GM18858 (cell line): ENCODE data around the gene LAMTOR2.

Source experiments
- ATAC-seq: cut with Tn5 transposase; IDR thresholded peaks from one replicate; pipeline ENCODE4 v1.9.1; 2021; ENCODE audit not compliant: unreplicated experiment

Gene LAMTOR2

DNA sequence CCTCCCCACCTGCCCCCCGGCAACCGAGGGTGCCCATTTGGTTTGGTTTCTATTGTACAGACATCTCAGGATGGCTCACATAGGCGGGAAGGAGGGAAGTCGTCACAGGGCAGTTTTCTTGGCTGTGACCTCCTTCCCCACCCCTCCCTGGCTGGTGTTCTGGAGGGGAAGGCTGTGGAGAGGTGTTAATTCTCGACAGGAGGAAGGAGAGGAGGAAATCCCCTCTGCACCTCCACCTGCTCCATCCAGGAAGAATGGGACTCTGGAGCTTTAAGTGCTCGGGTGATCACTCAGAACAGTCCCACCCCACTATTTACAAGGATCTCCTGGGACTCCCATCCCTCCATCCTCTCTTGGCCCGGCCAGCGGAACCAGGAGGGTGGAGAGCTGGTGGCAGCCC, 20.1 kb downstream of the LAMTOR2 start:
- no peak for ATAC-seq

DNA sequence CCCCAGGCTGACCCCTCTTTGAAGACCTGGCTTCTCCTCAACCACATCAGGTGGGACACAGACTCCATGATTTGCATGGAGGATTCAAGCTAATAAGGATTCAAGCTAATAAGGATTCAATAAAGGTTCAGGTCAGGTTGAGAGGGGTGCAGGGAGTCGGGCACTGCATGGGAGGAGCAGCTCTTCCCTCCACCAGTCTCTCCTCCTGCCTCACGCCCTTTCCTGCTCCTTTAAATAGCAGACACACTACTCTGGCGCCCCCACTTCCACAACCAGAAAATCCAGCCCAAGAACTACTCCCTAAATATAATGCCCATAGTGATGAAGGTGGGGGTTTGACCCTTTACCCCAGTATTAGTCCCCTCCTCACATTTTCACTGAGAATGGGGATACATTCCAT, 20.6 kb downstream of the LAMTOR2 start:
- no peak for ATAC-seq

DNA sequence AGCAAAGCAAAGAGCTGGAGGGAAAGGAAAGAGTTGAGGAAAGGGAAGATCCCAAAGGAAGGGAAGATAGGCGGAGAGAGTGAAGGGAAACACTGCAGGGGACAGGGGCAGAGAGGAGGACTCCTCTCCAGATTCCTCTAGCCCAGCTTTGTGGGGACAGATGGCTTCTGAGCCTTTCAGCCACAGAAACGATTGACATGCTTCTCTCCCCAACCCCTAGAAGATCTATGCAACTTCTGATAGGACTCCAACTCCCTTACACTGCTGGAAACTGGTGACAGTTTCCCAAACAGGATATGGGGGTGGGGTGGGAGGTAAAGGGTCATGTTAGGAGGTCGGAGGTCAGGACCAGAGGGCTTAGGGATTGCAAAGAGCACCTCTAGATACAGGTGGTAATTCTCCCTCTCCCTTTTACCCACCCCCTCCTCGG, 21.2 kb downstream of the LAMTOR2 start:
- no peak for ATAC-seq

DNA sequence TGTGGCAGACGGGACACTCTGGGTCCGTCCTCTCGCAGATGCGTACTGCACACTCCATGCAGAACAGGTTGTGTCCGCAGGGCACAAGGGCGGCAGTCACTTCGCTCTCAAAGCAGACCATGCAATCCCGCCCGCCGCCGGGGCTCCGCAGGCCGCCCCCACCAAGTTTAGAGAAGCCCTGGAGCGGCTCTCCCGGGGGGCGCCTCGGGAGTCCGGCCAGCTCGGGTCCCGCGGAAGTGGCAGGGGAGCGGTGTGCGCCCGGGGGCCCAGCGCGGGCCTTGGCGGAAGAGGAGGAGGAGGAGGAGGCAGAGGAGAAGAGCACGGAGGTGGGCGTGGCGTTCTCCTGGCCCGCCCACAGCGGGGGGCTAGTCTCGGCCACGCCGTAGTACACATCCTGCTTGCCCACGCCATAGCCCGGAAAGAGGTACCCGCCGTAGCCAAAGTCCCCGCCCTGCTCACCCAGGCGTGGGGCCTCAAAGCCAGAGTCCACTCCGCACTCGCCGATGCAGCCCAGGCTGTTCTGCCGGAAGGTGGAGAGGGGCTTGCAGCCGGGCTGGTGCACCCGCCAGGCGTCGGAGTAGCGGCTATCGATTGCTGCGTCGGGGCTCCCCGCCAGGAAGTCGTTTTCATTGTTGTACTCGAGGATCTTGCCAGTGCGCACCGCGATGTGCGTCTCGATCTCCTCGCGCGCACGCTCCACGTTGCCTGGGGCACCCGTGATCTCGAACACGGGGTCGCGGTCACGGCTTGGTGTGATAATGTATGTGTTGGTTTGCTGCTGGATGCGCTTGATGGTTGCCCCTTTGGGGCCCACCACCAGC, 22.2 kb downstream of the LAMTOR2 start:
- ATAC-seq: no peak

DNA sequence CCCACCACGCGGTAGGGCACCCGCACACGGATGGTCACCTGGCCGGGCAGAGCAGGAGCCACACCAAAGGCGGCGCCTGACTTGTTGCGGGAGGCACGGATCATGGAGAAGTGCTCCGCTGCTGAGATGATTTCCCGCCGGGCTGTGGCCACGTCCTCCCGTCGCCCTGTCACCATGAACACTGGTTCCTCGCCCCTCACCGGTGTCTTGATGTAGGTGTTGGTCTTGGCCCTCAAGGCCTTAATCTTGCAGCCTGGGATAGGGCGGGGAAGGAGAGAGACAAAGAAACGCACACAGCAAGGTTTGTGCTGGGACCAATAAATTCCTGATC, 22.8 kb downstream of the LAMTOR2 start:
- no peak for ATAC-seq

DNA sequence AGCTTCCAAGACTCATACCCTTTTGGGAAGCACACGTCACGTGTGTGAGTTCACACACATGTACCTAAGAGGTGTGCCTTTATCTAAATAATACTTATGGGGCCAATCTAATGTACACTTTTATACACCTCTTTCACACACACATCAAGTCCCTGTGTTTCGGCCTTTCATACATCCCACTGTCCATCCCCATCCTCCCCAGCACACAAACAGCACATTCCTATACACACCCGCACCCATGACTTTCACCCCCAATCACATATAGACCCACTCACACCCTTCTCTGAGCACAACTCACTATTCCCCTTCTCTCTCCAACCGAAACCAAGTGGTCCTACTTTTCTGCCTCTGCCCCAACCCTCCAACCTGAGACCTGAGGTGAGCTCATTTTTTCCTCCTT, 24.1 kb downstream of the LAMTOR2 start:
- no peak for ATAC-seq

DNA sequence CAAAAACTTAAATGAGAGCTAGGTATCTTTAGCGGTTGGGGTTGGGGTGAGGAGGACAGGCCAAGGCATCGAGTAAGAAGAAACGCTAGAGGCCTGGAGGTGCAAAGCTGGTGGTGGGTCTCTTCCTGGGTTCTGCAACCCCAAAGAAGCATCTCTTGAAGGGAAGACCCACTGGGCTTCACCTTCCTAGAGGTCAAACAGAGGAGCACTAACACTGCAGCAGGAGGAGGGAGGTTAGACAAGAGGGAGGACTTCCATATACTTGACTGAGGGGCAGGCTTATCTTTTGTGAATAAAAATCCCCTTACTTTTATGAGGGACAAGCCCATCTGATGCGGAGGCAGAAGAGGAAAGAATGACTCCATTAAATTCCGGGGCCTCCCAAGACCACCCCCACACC, 25.2 kb downstream of the LAMTOR2 start:
- ATAC-seq: no peak

DNA sequence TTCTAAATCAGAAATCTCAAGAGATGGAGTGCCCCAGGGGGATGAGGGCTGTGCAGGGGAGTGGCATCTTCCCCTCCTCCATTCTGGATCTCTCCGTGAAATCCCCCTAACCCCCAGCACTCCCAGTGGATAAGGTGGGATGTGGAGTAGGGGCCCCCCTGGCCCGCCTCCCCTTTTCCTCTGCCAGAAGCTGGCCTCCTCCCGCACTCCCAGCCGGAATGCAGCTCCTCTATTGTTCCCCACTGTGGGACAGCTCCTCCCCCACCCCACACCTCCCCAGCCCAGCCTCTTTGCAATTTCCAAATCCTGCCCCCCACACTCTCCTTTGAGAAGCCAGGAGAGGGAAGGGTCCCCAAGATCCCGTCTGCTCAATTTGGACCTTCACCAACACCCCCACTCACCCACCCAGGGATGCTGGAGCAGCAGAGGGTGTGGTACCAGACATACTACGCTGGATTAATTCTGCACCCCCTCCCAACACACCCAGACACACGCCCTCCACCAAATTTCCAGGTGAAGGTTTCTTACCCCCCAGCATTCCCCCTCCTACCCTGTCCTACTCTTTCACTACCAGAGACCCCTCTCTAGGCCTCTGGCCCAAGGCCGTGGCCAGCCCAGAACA, 25.8 kb downstream of the LAMTOR2 start:
- no peak for ATAC-seq

DNA sequence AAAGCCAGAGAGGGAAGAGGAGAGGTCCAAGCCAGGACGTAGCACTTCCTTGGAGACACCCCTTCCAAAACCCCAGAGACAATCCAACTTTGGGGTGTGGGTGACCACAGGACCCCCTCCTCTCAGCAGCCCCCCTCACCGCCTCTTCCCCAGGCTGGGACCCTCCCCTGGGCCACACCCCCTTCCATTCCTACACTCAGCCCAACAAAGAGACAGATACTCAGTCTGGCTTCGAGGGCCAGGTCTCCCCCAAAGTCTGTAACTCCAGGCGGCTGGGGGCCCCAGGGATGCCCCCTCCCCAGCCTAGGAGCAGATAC, 26.2 kb downstream of the LAMTOR2 start:
- ATAC-seq: no peak

DNA sequence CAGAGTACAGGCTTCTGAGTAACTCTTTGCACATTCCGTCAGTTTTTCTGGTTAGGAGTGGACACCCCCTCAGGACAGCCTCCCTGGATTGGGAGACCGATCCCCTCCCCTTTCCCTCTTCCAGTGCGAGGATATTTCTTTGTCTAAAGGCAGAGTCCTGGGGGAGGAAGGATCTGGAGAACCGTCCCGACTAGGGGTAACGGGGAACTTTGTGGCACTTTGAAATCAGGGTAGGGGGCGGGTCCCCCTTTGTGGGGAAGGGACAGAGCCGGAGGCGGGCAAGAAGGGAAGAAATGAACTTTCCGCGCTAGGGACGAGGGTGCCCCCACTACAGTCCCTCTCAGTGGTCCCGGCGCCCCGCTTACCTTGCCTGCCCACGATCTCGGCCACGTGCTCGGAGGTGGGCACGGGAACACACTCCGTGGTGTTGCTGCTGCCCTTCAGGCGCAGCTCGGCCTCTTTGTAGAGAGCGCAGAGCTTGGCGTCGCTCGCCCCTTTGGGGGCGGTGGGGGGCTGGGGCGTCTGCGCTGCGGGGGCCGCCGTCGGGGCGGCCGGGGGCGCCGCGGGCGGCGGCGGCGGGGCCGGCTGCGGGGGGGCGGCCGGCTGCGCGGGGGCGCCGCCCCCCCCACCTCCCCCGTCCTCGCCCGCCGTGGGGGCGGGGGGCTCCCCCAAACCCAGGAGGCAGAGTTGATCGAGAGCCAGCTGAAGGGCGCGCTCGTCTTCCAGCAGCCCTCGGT, 26.8 kb downstream of the LAMTOR2 start:
- no peak for ATAC-seq

DNA sequence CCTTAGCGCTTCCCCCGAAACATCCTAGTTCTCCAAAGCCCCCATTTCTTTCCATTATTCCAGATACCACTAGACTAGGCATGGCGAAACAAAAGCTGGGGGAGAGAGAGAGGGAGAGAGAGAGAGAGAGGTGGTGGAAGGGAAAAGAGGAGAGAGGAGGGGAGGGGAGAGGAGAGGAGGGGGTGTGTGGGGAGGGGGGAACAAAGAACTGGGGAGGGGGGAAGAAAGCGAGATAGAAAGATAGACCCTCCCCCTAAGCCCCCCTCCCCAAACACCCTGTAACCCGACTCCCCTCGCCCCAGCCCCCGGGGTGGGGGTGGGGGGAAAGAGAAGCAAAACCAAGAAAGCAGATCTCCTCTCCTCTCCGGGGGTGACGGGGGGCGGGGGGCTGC, 27.3 kb downstream of the LAMTOR2 start:
- ATAC-seq: no peak

DNA sequence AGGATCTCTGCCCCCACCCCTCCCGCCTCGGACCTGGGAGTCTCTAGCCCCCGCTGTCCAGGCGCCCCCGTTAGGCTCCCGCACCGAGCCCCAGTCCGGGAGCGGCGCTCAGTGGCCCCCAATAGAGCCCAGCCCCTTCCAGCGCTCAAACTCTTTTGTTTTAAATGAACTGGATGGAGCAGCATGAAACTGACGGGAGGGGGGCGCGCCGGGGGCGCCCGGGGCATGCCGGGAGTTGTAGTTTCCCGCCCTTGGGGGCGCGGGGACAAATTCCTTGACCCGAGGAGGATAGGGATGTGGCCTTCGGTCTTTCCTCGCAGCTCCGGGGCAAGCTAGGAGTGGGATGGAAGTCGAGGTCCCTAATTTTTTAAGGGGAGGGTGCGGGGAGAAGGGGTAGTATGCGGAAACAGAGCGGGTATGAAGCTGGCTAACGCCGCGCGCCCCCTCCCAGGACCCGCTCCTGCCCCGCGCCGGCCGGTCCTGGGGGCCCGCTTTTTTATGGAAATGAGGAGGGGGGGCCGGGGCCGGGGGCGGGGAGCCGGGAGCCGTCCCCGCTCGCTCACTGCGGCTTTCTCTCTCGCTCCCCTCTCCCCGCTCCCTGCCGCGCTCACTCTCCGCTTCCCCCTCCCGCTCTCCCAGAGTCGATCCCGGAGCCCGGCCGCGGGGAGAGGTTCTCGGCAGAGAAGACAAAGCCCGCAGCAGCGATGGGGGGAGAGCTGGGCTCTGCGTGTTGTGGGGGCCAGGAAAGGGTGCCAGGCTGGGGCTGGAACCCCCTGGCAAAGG, 27.9 kb downstream of the LAMTOR2 start, which contains the start of gene MEX3A:
MEX3A (minus strand) TSS at position 157 of the 783 bp plus-strand sequence. CDS start 467 bp downstream, outside the sequence.
- no peak for ATAC-seq

DNA sequence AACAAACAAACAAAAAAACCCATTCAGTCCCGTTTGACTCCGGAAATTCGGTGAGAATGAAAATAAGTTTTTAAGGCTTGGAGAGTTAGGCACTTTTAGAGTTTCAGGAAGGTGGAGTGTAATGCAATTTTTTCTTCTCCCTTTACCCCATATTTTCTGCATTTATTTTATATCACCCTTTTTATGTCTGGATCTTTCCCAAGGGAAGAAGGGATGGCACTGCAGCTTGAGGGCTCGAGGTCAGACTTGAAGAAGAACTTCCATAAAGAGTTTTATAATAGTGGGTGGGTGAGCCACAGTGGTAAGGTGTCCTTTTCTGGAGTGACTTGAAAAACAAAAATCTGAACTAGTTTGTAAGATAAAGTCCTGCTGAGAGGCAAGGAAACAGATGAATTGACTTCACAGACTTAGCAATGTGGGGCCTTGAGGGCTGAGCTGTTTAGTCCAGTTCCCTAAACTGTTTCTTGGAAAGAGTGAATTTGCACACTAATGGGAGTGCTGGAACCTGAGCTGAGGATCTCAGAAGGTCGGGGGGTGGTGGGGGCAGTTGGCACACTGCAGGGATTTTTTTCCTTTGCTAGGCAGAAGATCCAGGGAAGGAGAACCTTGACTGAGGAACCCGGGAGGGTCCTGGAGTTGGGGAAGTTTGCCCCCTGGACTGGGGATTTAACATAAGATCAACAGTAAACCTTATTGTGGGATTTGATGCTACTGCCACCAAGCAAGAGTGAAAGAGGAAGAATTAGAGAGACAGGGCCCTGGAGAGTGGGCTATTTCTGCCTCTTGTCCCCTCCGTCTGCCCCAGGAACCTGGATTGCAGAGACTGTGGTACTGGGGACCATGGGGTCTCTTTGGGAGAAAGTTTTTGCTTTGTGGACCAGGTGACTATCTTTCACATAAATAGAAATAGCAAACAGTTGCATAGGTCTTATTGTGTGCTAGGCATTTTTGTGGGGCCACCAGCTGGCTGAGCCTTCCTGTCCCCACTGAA, 29.5 kb downstream of the LAMTOR2 start:
- no peak for ATAC-seq

DNA sequence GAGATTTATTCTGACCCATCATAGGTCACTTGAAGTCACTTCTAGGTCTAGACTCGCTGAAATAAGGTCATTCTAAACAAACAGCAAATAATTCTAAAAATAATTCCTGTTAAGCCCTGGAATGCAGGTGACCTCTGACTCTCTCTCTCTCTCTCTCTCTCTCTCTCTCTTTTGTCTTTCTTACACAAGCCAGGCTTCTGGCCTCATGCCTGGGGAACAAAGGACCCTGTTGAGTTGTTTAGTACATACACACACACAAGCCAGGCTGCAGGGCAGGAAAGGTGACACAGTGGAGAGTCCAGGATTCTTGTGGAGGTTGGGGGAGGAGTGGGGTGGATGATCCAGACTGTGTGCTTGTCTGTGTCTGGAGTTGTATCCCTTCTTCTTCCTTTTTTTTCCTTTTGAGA, 31.7 kb downstream of the LAMTOR2 start:
- ATAC-seq: no peak

DNA sequence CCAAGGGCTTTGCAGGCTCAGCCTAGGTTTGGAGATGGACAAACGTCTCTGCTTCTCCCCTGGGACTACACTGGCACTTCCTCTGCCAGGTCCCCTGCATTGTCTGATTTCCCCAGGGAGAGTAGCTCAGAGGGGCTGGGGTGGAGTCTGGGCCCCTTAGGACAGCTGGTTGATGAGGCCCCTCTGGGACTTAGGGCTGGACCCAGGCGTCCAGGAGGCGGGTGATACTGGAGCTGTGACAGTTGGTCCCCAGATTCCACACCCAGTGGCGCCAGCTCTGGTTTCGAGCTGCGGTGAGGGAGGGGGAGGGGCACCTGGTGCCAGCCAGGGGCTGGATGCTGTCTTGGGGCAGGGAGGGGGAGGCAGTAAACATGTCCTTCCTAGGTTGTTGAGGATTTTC, 35.1 kb downstream of the LAMTOR2 start:
- ATAC-seq: no peak

DNA sequence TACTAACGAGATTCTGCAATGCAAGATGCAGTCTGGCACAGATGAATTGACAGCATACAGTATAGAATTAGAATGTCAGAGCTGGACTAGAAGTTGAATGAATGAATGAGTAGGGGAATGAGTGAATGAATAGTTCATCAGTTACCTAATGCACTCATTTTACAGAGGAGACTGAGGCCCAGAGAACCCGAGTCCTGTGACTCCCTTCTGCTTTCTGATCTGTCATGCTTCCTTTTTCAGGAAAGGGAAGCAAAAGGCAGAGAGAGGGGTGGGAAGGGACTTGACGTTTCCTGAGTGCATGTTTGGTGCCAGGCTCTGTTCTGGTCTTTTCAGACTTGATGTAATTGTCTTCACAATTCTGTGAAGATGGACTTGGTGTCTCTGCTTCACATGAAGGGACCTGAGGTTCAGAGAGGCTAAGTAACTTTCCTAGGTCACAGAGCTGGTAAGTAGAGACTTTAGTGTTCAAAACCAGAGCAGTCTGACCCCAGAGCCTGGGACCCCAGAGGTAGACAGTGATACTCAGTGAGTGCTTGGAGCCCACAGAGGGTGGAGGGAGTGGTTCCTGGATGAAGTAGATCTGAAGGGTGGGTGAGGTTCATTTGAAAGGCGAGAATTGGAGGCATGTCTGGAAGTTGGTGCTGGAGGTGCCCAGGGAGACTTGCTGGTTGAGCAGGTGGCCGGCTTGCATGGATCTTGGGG, 35.7 kb downstream of the LAMTOR2 start:
- ATAC-seq: no peak

DNA sequence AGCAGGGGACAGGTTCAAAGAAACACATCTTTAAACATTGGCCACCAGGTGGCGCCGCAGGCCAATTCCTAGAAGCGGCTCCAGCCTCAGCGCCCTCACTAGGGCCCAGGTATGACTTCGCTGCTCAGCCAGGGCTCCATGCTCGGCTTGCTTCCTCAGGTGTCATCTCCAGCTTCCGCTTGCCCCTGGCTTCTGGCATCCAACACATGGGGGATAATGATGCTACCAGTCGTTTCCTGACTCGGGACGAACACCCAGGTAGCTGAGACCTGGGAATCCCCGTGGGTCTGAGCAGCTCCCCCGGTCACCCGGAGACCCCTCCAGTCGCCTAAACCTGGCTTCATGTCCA, 36.2 kb downstream of the LAMTOR2 start:
- no peak for ATAC-seq

DNA sequence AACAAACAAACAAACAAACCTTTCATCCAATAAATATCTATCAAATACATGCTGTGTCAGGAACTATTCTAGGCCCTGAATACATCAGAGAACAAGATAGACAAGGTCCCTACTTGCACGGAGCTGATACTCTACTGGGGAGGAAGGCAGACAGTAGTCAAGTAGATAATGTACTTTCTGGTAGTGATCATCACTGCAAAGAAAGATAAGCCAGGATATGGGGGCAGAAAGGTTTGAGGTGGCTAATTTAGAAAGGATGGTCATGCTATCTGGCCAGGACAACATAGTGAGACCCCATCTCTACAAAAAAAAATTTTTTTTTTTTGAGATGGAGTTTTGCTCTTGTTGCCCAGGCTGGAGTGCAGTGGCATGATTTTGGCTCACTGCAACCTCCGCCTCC, 37.0 kb downstream of the LAMTOR2 start:
- ATAC-seq: no peak

DNA sequence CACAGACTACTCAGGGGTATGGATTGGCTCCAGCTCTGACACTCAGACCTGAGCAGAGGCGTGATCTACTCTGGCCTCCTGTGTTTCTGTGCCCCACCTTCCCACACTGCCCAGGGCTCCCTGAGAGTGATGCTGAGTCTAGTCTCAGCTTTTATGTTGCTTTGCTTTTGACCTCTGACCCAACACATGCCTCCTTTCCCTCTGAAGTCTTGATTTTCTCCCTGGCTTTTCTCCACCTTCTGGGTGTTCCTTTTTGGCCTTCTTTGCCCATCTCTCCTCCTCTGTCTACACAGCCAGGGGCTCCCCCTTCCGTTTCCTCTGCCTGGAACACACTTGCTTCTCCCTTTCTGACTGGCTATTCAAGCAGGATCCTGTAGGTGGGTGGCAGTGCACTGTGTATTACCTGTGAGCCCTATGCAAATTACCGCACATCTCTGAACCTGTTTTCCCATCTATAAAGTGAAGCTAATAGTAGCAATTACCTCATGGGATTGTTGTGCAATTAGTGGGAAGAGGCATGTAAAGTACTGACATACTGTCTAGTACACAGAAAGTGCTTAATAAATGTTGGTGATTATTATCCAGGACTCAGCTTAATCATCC, 41.4 kb downstream of the LAMTOR2 start:
- no peak for ATAC-seq
